GM18867 (cell line): ENCODE data around the gene NFKBIE.
A peak's percentile ranks its signal among the peaks of the same experiment; 100 is the strongest.
"Not testable (repeated sequence)": the region's sequence is repeated elsewhere in the genome, so short reads cannot be mapped to it uniquely, and the experiment has no call there.

Source experiments
- ATAC-seq: cut with Tn5 transposase; IDR thresholded peaks from one replicate; pipeline ENCODE4 v1.9.1; 2021; ENCODE audit warnings: mild to moderate bottlenecking, moderate library complexity; ENCODE audit not compliant: unreplicated experiment

Gene NFKBIE

GRCh38 chr6:44265007-44265721 is at the start of gene NFKBIE:
NFKBIE (minus strand) TSS chr6:44265551; CDS start chr6:44265346, 205 bp downstream.
- ATAC-seq, result peak; percentile 38

DNA sequence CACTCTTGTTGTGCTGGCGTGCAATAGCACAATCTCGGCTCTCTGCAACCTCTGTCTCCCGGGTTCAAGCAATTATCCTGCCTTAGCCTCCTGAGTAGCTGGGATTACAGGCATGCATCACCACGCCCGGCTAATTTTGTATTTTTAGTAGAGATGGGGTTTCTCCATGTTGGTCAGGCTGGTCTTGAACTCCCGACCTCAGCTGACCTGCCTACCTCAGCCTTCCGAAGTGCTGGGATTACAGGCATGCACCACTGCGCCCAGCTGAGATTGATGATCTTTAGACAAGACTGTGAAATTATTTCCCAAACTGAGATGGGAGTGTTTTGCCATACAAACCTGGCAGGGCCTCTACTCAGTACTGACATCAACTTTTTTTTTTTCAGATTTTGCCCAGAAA is 49.3 kb upstream of the NFKBIE start:
- not testable (repeated sequence) for ATAC-seq

DNA sequence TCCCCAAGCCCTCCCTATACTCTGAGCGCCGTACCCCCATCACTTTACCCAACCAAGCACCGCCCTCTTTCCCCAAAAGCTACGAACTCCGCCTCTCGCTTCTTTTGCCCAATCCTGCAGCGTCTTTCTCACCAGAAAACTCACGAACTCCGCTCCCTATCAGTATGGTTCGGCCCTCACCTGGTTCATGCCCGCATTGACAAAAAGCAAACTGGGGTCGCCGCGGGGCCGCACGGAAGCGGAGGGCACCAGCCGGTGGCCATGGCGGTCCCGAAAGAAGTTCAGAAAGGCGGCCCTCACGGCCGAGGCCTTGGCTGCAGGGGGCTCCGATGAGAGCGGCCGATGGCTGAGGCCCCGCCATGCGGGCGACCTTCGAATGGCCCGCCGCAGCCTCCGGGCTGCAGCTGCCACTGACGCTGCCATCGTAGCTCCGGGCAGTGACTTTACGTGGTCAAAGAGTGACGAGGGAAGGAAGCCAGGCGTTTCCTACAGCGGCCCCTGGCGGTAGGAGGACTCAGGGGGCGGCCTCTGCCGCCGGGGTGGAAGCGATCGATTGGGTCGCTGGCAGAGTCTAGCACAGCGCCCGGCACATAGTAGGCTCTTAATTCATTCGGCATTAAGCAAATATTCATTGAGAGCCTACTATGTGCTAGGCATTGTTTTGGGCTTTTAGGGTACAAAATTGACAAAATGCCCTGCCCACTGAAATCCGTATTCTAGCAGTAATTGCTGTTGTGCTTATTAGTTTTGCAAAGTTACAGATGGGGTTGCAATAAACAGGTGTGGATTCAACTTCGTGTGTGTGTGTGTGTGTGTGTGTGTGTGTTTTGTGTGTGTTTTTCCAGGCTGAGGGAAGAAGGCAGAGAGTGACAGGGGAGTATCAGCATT is 47.8 kb upstream of the NFKBIE start, which contains the start of gene AARS2:
TSS of gene AARS2 (minus strand) at position 447 of the 888 bp plus-strand sequence. CDS start at position 423, 24 bp downstream.
- peak; percentile 88 for ATAC-seq

GRCh38 chr6:44311767-44312166 is 46.4 kb upstream of the NFKBIE start:
- no peak for ATAC-seq

DNA sequence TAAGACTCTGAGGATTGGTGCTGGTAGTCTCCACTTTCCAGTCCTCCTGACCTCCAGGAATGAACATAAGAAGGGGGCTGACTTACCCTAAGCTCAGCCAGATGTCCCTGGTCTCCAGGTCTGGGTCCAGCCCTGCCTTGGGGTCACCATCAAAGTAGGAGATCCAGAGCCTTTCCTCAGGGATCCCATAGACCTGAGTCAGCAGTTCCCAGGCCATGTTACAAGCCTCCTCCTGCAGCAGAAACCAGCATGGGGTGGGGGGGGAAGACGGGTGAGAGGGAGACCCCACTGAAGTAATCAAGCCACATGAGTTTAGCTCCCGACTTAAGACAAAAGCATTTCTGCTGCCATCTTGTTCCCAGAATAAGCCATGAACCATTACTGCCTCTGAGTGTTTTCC is 46.0 kb upstream of the NFKBIE start:
- ATAC-seq, result no peak

GRCh38 chr6:44310241-44310640 is 44.9 kb upstream of the NFKBIE start:
- ATAC-seq, result no peak

DNA sequence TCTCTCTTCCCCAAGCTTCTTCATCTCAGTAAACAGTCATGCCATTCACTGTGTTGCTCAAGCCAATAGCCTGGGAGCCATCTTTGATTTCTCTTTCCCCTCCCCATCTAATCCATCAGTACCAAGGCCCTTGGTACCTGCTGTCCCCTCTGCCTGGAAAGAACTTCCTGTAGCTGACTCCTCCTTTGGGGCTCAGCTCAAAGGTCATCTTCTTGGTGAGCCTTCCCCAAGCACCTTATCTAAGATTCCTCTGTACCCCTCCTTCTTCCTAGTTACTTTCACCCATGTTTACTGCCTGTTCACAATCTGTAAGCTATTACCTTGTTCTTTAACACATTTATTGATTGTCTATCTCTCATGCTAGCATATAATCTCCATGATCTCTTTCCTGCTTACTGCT is 44.3 kb upstream of the NFKBIE start:
- ATAC-seq, result no peak

DNA sequence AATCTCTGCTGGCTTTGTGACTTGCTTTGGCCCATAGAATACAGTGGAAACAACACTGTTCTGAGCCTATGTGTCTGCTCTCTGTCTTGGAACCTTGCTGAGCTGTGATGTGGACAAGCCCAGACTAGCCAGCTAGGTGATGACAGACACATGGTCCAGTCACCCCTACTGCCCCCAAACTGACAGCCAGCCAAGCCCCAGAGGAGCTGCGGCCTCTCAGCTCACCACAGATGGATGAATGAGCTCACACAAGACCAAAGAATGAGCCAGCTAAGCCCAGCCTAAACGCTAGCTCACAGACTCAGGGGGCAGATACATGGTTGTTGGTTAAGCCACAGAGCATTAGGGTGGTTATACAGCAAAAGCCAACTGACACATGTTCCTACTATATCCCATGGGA is 43.7 kb upstream of the NFKBIE start:
- ATAC-seq, result no peak

DNA sequence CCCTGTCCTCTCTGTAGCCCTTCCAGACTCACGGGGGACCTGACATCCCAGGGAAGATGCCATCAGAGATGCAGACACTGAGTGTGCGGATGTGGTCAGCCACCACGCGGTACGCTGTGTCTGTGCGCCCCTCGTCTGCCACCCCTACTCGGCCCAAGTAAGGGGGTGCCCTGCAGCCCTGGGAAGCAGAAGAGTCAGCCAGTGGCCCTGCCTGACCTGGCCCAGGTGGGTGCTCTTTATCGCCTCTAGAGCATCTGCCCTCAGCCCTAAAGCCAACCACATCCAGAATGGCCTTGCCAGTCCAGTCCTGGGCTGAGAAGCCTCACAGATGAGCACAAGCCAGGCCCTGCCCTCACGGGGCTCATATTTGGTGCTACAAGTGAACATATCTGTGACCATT is 41.9 kb upstream of the NFKBIE start:
- ATAC-seq, result no peak

- no peak for ATAC-seq
Observed at GRCh38 chr6:44306710-44307109, 41.4 kb upstream of the NFKBIE start.

DNA sequence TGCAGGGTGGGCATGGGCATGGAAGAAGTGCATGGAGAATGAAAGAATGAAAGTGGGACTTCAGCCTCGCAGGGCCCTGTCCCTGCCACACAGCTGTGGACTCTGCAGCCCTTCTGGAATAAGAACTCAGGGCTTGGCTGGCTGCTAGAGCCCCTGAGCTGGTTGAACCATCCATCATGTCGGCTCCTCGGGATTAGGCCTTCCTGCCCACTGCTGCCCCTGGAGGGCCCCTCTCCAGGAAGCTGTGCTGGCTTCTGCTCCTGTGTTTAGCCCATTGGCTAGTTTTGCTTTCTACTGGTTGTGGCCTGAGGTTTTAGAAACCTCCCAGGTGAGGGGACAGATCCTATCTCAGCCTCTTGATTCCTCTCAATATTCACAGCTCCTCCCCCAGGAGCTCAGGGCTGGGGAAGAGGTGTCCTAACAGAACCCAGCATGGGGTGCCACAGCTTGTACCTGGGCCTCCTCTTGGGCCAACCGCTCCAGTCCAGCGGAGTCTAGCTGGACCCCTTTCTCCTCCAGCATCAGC is 39.9 kb upstream of the NFKBIE start:
- no peak for ATAC-seq

DNA sequence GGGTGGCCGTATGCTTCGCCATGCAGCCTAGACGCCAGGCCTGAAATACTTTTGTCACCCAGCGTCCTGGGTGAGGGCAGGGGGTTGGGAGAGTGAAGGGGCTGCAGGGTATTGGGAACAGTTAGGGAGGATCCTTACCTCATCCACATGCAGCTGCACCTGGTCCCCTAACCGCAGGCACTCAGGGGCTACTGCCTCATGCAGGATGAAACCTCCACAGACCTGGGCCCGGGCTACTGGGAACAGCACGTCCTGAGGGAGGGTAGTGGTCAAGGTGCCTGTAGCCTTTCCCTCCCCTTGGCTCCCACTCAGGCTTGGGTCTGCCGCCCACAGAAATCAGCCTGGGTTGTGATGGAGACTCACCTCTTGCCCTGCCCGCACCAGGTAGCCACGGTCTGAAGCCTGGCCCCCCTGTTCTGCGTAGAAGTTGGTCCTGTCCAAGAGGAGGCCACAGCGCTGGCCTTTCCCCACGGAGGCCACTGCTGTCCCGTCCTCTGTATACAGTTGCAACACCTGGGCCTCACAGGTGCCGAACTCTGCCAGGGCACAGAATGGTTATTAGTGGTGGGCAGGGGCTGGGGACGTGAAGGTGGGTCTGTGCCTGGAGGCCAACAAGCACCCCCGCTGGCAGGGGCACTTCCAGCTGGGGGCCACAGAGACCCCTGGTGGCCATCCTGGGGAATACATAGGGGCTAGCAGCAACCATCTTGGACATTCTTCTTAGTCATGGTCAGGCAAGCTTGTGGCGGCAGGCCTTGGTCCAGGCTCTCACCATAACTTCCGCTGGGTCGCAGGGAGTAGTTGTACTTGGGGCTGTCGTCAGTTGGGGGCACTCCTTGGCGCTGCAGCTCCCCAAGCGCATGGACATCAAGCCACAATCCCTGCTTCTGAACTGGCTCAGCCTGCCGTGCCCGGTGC is 39.2 kb upstream of the NFKBIE start:
- ATAC-seq, result no peak

DNA sequence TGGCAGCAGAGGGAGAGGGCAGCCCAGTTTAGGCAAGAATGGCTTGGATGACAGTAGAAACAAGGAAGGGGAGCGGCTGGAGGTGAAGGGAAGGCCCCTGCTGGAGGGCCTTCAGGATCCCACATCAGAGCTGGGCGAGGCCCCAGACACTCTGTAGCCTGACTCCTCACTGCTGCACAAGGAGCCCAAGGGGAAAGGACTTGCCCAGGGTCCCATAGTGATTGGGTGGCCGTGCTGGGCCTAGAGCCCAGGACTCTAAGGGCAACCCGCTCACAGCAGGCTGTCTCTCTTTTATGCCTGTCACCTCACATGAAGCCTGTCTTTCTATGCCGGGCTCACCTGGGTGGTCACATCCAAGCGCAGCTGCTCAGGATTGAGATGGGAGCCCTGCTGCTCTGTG is 38.5 kb upstream of the NFKBIE start:
- ATAC-seq, result no peak

DNA sequence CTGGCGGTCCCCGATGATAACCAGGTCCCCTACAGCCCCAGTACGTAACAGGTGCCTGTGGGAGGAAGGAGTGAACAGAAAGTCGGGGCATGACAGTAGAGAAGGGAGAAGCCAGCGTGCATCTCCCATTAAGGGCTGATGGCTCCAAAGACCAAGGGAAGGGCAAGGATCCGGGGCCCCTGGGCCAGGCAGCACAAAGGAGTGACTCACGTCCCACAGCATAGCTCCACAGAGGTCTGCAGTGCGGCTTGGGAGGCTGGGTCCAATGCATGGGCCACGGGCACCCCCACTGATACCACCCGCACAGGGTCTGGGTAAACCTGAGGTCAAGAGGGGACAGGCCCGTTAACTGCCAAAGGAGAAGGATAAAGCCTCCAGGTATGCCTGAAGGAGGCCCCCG is 37.5 kb upstream of the NFKBIE start:
- no peak for ATAC-seq

GRCh38 chr6:44301782-44302564 is 36.6 kb upstream of the NFKBIE start:
- no peak for ATAC-seq

GRCh38 chr6:44301106-44301505 is 35.8 kb upstream of the NFKBIE start:
- no peak for ATAC-seq

- ATAC-seq, result no peak
Observed at GRCh38 chr6:44300292-44300823, 35.0 kb upstream of the NFKBIE start.

GRCh38 chr6:44298864-44299263 is 33.5 kb upstream of the NFKBIE start:
- no peak for ATAC-seq

- no peak for ATAC-seq
Observed at GRCh38 chr6:44298055-44298803, 32.9 kb upstream of the NFKBIE start.
